ENCODE data around the gene TBC1D16.
"Not testable (repeated sequence)": the region's sequence is repeated elsewhere in the genome, so short reads cannot be mapped to it uniquely, and the experiment has no call there.

The TBC1D16 gene

DNA sequence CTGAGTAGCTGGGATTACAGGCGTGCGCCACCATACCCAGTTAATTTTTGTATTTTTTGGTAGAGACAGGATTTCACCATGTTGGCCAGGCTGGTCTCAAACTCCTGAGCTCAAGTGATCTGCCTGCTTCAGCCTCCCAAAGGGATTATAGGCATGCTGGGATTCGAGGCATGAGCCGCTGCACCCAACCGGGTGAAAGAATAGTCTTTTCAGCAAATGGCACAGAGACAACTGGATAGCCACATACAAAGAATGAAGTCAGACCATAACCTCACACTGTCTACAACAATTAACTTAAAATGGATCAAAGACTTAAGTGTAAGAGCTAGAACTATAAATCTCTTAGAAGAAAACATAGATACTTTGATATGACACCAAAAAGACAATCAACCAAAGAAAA, 67.6 kb downstream of the TBC1D16 start:
- peak in 1 of 2 donors; percentile 9 for DNase-seq
- no peak for TF ChIP-seq CTCF (IDR thresholded peaks at IDR 0.05)
- intact Hi-C loops (cut with DNase I; ENCODE audit: low total_unique reads) = no loop called here

GRCh38 chr17:79966681-79967080, 69.0 kb downstream of the TBC1D16 start:
- TF ChIP-seq CTCF (IDR thresholded peaks at IDR 0.05) = no peak
- Histone ChIP-seq H3K27me3 (no peaks in the 10 kb centered on the region), H3K4me1 (peaks cover 0 to 11% (median 9%) of the 10 kb centered on the region in 4 donors), H3K36me3 (peaks cover 0 to 6% (median 3%) of the 10 kb centered on the region in 3 donors), H3K27ac (no peak overlapping the region), H3K4me3 (no peak overlapping the region), H3K9me3 (no peaks in the 10 kb centered on the region)
- no peak for DNase-seq
- intact Hi-C loops (cut with DNase I; ENCODE audit: low total_unique reads) = no loop called here

More for the DNA sequence above, 67.6 kb downstream of the TBC1D16 start:
- Histone ChIP-seq H3K4me1 (peaks cover 0 to 11% (median 9%) of the 10 kb centered on the region in 4 donors), H3K36me3 (peaks cover 0 to 18% (median 13%) of the 10 kb centered on the region in 3 donors), H3K27ac (no peak overlapping the region), H3K27me3 (no peaks in the 10 kb centered on the region), H3K9me3 (no peaks in the 10 kb centered on the region), H3K4me3 (no peak overlapping the region)

GRCh38 chr17:79965806-79966205, 69.9 kb downstream of the TBC1D16 start:
- TF ChIP-seq CTCF (IDR thresholded peaks at IDR 0.05) = no peak
- Histone ChIP-seq H3K36me3 (no peaks in the 10 kb centered on the region), H3K27ac (no peak overlapping the region), H3K9me3 (no peaks in the 10 kb centered on the region), H3K4me3 (no peak overlapping the region), H3K4me1 (peaks cover 0 to 11% (median 9%) of the 10 kb centered on the region in 4 donors), H3K27me3 (no peaks in the 10 kb centered on the region)
- intact Hi-C loops (cut with DNase I; ENCODE audit: low total_unique reads) = no loop called here
- DNase-seq = peak in 1 of 2 donors; percentile 74

- H3K27me3 ChIP-seq; H3K36me3 ChIP-seq; intact Hi-C loops (cut with DNase I; ENCODE audit: low total_unique reads); H3K27ac ChIP-seq; H3K4me3 ChIP-seq; H3K9me3 ChIP-seq: not testable (repeated sequence)
- H3K4me1 ChIP-seq = peaks cover 0 to 11% (median 9%) of the 10 kb centered on the region in 4 donors
- DNase-seq = peak in 1 of 2 donors; percentile 25
Observed at GRCh38 chr17:79962467-79962866, 73.2 kb downstream of the TBC1D16 start.

DNA sequence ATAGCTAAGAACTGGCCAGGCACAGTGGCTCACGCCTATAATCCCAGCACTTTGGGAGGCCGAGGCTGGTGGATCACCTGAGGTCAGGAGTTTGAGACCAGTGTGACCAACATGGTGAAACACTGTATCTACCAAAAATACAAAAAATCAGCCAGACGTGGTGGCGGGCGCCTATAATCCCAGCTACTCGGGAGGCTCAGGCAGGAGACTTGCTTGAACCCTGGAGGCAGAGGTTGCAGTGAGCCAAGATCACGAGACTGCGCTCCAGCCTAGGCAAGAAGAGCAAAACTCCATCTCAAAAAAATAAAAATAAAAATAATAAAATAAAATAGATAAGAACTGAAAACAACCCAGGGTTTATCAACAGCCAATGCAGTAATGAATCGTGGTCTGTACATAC, 74.1 kb downstream of the TBC1D16 start:
- H3K4me3 ChIP-seq; H3K9me3 ChIP-seq; intact Hi-C loops (cut with DNase I; ENCODE audit: low total_unique reads); H3K36me3 ChIP-seq; H3K27ac ChIP-seq; H3K27me3 ChIP-seq: not testable (repeated sequence)
- H3K4me1 ChIP-seq = peaks cover 0 to 11% (median 9%) of the 10 kb centered on the region in 4 donors
- peak in 1 of 2 donors; percentile 12 for DNase-seq

DNA sequence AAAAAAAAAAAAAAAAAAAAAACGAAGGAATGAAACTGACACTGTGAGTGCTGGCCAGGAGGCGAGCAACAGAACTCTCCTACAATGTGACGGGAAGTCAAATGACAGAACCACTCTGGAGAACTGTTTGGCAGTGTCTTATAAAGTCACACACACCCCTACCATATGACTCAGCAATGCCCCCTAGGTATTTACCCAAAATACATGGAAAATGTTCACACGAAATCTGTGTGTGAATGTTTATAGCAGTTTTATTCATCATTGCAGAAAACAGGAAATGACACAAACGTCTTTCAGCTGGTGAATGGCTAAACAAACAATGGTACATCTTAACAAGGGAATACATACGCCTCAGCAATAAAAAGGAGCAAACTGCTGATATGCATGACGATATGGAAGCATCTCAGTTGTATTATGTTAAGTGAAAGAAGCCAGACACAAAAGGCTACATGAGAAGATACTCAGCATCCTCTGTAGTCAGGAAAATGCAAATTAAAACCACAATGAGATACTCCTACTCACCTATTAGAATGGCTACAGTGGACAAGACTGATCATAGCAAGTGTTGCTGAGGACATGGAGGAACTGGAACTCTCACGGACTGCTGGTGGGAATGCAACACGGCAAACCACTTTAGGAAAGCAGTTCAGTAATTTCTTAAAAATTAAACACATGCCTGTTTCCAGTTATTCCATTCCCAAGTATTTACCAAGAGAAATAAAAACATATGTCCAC, 74.7 kb downstream of the TBC1D16 start:
- DNase-seq = no peak
- H3K27me3 ChIP-seq = no peaks in the 10 kb centered on the region
- intact Hi-C loops (cut with DNase I; ENCODE audit: low total_unique reads) = no loop called here

More for the DNA sequence above, 74.7 kb downstream of the TBC1D16 start:
- Histone ChIP-seq H3K4me1 (peaks cover 0 to 7% (median 6%) of the 10 kb centered on the region in 4 donors), H3K36me3 (no peaks in the 10 kb centered on the region), H3K27ac (no peak overlapping the region), H3K9me3 (no peaks in the 10 kb centered on the region), H3K4me3 (no peak overlapping the region)
- TF ChIP-seq CTCF (IDR thresholded peaks at IDR 0.05) = no peak
